C4-2B (cell line): ENCODE measurements around the gene ALX4.

Source experiments
- CTCF ChIP-seq: fragments of 450-650 bp; conservative IDR thresholded peaks from 2 replicates; pipeline ENCODE4 v1.5.1; 2017; ENCODE audit warnings: mild to moderate bottlenecking
- ZFX ChIP-seq: fragments of 450-650 bp; IDR thresholded peaks from 2 replicates; pipeline ENCODE4 v1.6.1; 2017

- no peak for TF ChIP-seq CTCF
- no peak for TF ChIP-seq ZFX
Measured at GRCh38 chr11:44288133-44288526, 21.8 kb downstream of the ALX4 start.
